Colonic mucosa (tissue), 4 donors: ENCODE data around the gene PDIA6. TPM values are rescaled to one million over a fixed set of nuclear protein-coding genes. Genes with fewer than 3 reads are reported as not detected.

Experiments used
- DNase-seq: peaks from one replicate; pipeline ENCODE4 v3.0.0-alpha.2; 2020
- H3K27ac ChIP-seq: fragments of 200-600 bp; one replicate; pipeline ENCODE4 v1.8.0; 2021
- H3K27me3 ChIP-seq: fragments of 200-600 bp; one replicate; pipeline ENCODE4 v1.8.0; 2021
- H3K36me3 ChIP-seq: fragments of 200-600 bp; one replicate; pipeline ENCODE4 v1.8.0; 2021
- H3K4me1 ChIP-seq: fragments of 200-600 bp; one replicate; pipeline ENCODE4 v1.8.0; 2021; ENCODE audit warnings: mild to moderate bottlenecking
- H3K4me3 ChIP-seq: fragments of 200-600 bp; one replicate; pipeline ENCODE4 v1.8.0; 2021
- H3K9ac ChIP-seq, 2 donors: one replicate each; pipeline ENCODE4 v1.7.0; 2013; ENCODE audit warnings: control low read depth in 2 of 2, low read depth in 2 of 2, low read length in 2 of 2
- H3K9me3 ChIP-seq: fragments of 200-600 bp; one replicate; pipeline ENCODE4 v1.8.0; 2021
- CTCF ChIP-seq: fragments of 200-600 bp; IDR thresholded peaks from one replicate; pipeline ENCODE4 v1.8.0; 2022; ENCODE audit warnings: antibody characterized with exemption, mild to moderate bottlenecking
- intact Hi-C: fragments of 100-400 bp; cut with DNase I; formaldehyde crosslinking; loops from one replicate; pipeline ENCODE4 v1.14.1; 2022
- total RNA-seq, 2 donors: library from RNA; stranded (reverse); fragmentation: NEBNext Ultra II Directional in 1 of 2; extraction: Animal tissue kit (Norgen Biotek cat#: 25700) in 1 of 2; gene quantifications; one replicate each; pipeline ENCODE4 v1.2.1, GENCODE V29; 2021
- donor health status: healthy.
- donor health status: DM: no; HTN: no; CAD: no.
- donor health status: DM: no; HTN: no; CAD: no.

Gene PDIA6
- total RNA-seq, 2 donors from 2014 or later, result 180 to 347 TPM

- H3K9ac ChIP-seq, result no peak overlapping the region
- intact Hi-C loops, result no loop called here
- H3K36me3 ChIP-seq, result no peaks in the 10 kb centered on the region
- H3K27ac ChIP-seq, result no peak overlapping the region
- no peaks in the 10 kb centered on the region for H3K4me1 ChIP-seq
- DNase-seq, result no peak
- H3K9me3 ChIP-seq, result no peaks in the 10 kb centered on the region
- no peak overlapping the region for H3K4me3 ChIP-seq
- TF ChIP-seq CTCF, result no peak
- H3K27me3 ChIP-seq, result no peaks in the 10 kb centered on the region
Measured at GRCh38 chr2:10764096-10764785, 48.3 kb downstream of the PDIA6 start.

- Histone ChIP-seq H3K27me3 (no peaks in the 10 kb centered on the region), H3K4me3 (no peak overlapping the region), H3K36me3 (no peaks in the 10 kb centered on the region), H3K9me3 (no peaks in the 10 kb centered on the region), H3K27ac (no peak overlapping the region), H3K4me1 (no peaks in the 10 kb centered on the region), H3K9ac (no peak overlapping the region)
- no peak for TF ChIP-seq CTCF
- DNase-seq, result no peak
- intact Hi-C loops, result no loop called here
Measured at GRCh38 chr2:10763461-10763800, 49.2 kb downstream of the PDIA6 start.

GRCh38 chr2:10762651-10763460 lies 49.7 kb downstream of the PDIA6 start:
- intact Hi-C loops, result no loop called here

GRCh38 chr2:10761591-10761990 lies 51.0 kb downstream of the PDIA6 start:
- Histone ChIP-seq H3K4me1 (no peaks in the 10 kb centered on the region), H3K36me3 (no peaks in the 10 kb centered on the region)

More at GRCh38 chr2:10762651-10763460, 49.7 kb downstream of the PDIA6 start:
- H3K27ac ChIP-seq, result no peak overlapping the region
- no peaks in the 10 kb centered on the region for H3K36me3 ChIP-seq
- no peak for TF ChIP-seq CTCF
- no peaks in the 10 kb centered on the region for H3K4me1 ChIP-seq
- no peaks in the 10 kb centered on the region for H3K27me3 ChIP-seq
- no peak overlapping the region for H3K4me3 ChIP-seq
- no peaks in the 10 kb centered on the region for H3K9me3 ChIP-seq
- no peak overlapping the region for H3K9ac ChIP-seq
- DNase-seq, result no peak

More at GRCh38 chr2:10761591-10761990, 51.0 kb downstream of the PDIA6 start:
- intact Hi-C loops, result no loop called here
- Histone ChIP-seq H3K9ac (no peak overlapping the region), H3K27me3 (no peaks in the 10 kb centered on the region), H3K4me3 (no peak overlapping the region), H3K27ac (no peak overlapping the region), H3K9me3 (no peaks in the 10 kb centered on the region)
- no peak for TF ChIP-seq CTCF
- DNase-seq, result no peak
